A673 (cell line): ENCODE measurements around the gene AGAP1. TPM values are rescaled to one million over a fixed set of nuclear protein-coding genes. Genes with fewer than 3 reads are reported as not detected.
A peak's percentile ranks its signal among the peaks of the same experiment; 100 is the strongest.
"Not testable (repeated sequence)": the region's sequence is repeated elsewhere in the genome, so short reads cannot be mapped to it uniquely, and the experiment has no call there.

Experiments used
- BruUV-seq: library from RNA; stranded (reverse); fragments of 400-500 nt; replicated peaks from 2 replicates; lab custom pipeline; 2021; lab: Mats Ljungman, UMichigan
- CTCF ChIA-PET: fragments of 300-600 bp; sonication (Branson Sonifier 250); formaldehyde crosslinking; loops from one replicate; lab custom pipeline; 2022; ENCODE audit warnings: antibody characterized with exemption; lab: Charles Lee
- POLR2A ChIA-PET: fragments of 300-600 bp; sonication (Branson Sonifier 250); formaldehyde crosslinking; loops from one replicate; lab custom pipeline; 2022; ENCODE audit warnings: antibody characterized with exemption; ENCODE audit not compliant: low non-redundant PET; lab: Charles Lee
- DNase-seq: peaks from one replicate; pipeline ENCODE4 v3.0.0-alpha.2; 2015; ENCODE audit warnings: low spot score
- H3K27ac ChIP-seq: fragments of 200-600 bp; sonication (generic); 2 replicates; pipeline ENCODE4 v1.5.1; 2016; ENCODE audit warnings: mixed run types, low read depth, mild to moderate bottlenecking, mixed read lengths, antibody characterized with exemption, low read length; ENCODE audit not compliant: poor library complexity, severe bottlenecking
- H3K27me3 ChIP-seq: fragments of 200-600 bp; sonication (generic); replicated peaks from 2 replicates; pipeline ENCODE4 v1.6.1; 2017; ENCODE audit warnings: mixed run types, low read depth, mild to moderate bottlenecking, mixed read lengths, antibody characterized with exemption, low read length; ENCODE audit not compliant: insufficient read depth, poor library complexity
- H3K36me3 ChIP-seq: fragments of 200-600 bp; sonication (generic); 2 replicates; pipeline ENCODE4 v1.6.1; 2016; ENCODE audit warnings: mixed run types, mild to moderate bottlenecking, mixed read lengths, antibody characterized with exemption, low read length; ENCODE audit not compliant: insufficient read depth, poor library complexity, severe bottlenecking
- H3K4me1 ChIP-seq: fragments of 200-600 bp; sonication (generic); 2 replicates; pipeline ENCODE4 v1.6.1; 2017; ENCODE audit warnings: mixed run types, mild to moderate bottlenecking, mixed read lengths, antibody characterized with exemption, low read length; ENCODE audit not compliant: insufficient read depth, poor library complexity, severe bottlenecking
- H3K4me3 ChIP-seq: fragments of 200-600 bp; sonication (generic); 2 replicates; pipeline ENCODE4 v1.5.1; 2016; ENCODE audit warnings: low read depth, mixed run types, mild to moderate bottlenecking, mixed read lengths, low read length; ENCODE audit not compliant: poor library complexity, severe bottlenecking
- H3K9me3 ChIP-seq: fragments of 200-600 bp; sonication (generic); 2 replicates; pipeline ENCODE4 v1.6.1; 2016; ENCODE audit warnings: mixed run types, low read depth, mild to moderate bottlenecking, mixed read lengths, antibody characterized with exemption, low read length; ENCODE audit not compliant: poor library complexity, severe bottlenecking
- EZH2 ChIP-seq: fragments of 200-600 bp; sonication (generic); IDR thresholded peaks from 2 replicates; pipeline ENCODE4 v1.6.1; 2017; ENCODE audit warnings: borderline replicate concordance, low read depth, mild to moderate bottlenecking, mixed read lengths, antibody characterized with exemption, low read length; ENCODE audit not compliant: poor library complexity, severe bottlenecking
- intact Hi-C: fragments of 100-400 bp; cut with micrococcal nuclease; formaldehyde crosslinking; loops from one replicate; pipeline ENCODE4 v1.10.0; 2022; ENCODE audit not compliant: unreplicated experiment
- total RNA-seq: library from RNA; stranded (reverse); gene quantifications from 2 replicates; pipeline ENCODE4 v1.2.3, GENCODE V29; 2021
- TF ChIP-seq, protein P1 (sequence below): fragments of 300-800, 200-600 bp; sonication (generic); conservative IDR thresholded peaks from 2 replicates; pipeline ENCODE4 v1.5.1; 2017; ENCODE audit warnings: low read depth, mild to moderate bottlenecking, antibody characterized with exemption, low read length, moderate library complexity, mixed read lengths

Gene AGAP1
- total RNA-seq, 1 experiment from 2014 or later: 25.3 TPM

DNA sequence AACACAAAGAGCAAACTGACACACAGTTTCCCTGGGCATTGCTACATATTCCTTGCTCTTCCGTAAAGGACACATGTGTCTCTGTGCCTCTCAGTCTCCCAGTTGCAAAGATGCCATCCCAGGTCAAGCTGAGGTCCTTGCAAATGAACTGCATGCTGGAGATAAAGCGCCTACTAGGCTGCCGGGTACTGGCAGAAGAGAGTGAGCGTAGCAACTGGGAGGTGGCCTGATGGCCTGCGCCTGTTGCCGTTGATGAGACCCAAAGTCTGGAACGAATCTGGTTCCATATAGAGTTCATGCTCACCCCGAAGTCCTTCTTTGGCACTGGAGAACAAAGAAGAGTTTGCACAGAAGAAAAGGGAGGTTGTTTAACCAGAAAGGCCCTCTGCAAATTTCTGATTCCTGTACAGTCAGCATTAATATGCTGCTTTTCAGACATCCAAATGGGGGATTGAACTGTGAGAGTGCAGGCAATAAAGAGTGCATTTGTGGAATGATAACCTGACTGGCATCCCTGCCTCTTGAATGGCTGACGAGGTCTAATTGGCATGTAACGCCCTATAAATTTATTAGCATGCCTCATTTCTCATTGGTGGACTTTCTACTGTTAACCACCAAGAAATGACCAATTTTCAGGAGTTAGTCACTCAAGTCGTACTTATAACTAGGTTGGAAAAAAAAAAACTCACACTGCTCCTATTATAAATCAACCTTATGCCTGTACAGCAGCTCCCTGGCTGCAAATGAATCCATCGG, 595.6 kb downstream of the AGAP1 start:
- peaks cover 47% of the 10 kb centered on the region for H3K4me1 ChIP-seq
- ChIA-PET CTCF (no interaction called here), POLR2A (no interaction called here)
- peak; percentile 22 for DNase-seq
- intact Hi-C loops: loop anchor here (5.0 kb wide), 2 partner anchors 63 to 88 kb away; no protein-coding TSS in a partner anchor
- H3K4me3 ChIP-seq: no peak overlapping the region
- no peak overlapping the region for H3K27ac ChIP-seq
- TF ChIP-seq, protein P1, sequence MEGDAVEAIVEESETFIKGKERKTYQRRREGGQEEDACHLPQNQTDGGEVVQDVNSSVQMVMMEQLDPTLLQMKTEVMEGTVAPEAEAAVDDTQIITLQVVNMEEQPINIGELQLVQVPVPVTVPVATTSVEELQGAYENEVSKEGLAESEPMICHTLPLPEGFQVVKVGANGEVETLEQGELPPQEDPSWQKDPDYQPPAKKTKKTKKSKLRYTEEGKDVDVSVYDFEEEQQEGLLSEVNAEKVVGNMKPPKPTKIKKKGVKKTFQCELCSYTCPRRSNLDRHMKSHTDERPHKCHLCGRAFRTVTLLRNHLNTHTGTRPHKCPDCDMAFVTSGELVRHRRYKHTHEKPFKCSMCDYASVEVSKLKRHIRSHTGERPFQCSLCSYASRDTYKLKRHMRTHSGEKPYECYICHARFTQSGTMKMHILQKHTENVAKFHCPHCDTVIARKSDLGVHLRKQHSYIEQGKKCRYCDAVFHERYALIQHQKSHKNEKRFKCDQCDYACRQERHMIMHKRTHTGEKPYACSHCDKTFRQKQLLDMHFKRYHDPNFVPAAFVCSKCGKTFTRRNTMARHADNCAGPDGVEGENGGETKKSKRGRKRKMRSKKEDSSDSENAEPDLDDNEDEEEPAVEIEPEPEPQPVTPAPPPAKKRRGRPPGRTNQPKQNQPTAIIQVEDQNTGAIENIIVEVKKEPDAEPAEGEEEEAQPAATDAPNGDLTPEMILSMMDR: no peak
- TF ChIP-seq EZH2: no peak
- no peaks in the 10 kb centered on the region for H3K36me3 ChIP-seq
- no peaks in the 10 kb centered on the region for H3K27me3 ChIP-seq
- no peaks in the 10 kb centered on the region for H3K9me3 ChIP-seq
- BruUV-seq: no TSS peak

DNA sequence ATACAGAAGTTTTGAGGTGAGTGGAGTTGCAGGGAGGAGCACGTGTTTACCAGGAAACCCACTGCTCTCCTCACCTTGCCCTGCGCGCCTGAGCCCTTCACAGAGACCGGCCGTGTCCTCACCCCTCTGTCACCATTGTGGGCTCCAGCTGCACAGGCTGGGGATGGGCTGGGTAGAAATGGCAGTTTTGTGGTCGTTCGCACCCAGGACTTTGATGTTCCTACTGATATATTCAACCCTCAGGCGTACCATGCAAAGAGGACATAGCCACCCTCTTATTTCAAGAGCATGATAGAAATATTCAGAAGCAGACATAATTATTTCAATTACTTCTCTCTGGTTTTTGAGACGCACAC, 596.2 kb downstream of the AGAP1 start:
- H3K4me1 ChIP-seq: peaks cover 47% of the 10 kb centered on the region
- no peak for DNase-seq
- BruUV-seq: no TSS peak
- no peaks in the 10 kb centered on the region for H3K27me3 ChIP-seq
- H3K9me3 ChIP-seq: no peaks in the 10 kb centered on the region
- TF ChIP-seq EZH2: no peak
- TF ChIP-seq, protein P1: no peak
- H3K27ac ChIP-seq: no peak overlapping the region
- intact Hi-C loops: no loop called here
- H3K36me3 ChIP-seq: no peaks in the 10 kb centered on the region
- no peak overlapping the region for H3K4me3 ChIP-seq
- ChIA-PET CTCF (interaction anchor here (1.0 kb wide), 1 partner anchor 88 kb away, joined by 3 read pairs; no protein-coding TSS in a partner anchor), POLR2A (no interaction called here)

DNA sequence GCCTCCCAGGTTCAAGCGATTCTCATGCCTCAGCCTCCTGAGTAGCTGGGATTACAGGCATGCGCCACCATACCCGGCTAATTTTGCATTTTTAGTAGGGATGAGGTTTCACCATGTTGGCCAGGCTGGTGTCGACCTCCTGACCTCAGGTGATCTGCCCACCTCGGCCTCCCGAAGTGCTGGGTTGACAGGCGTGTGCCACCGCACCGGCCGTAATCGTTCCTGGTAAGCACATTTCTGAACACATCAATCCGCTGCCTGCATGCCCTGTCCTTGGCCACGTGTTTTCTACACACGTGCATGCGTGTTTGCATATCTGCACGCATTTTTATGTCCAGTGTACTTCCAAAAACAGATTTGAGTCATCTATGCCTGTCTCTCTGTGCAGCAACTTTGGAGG, 597.0 kb downstream of the AGAP1 start:
- H3K36me3 ChIP-seq, BruUV-seq, intact Hi-C loops, H3K27me3 ChIP-seq, H3K27ac ChIP-seq, DNase-seq, POLR2A ChIA-PET, H3K4me3 ChIP-seq, H3K9me3 ChIP-seq: not testable (repeated sequence)
- CTCF ChIA-PET: interaction anchor here (1.0 kb wide), 1 partner anchor 87 kb away, joined by 3 read pairs; no protein-coding TSS in a partner anchor
- H3K4me1 ChIP-seq: peaks cover 39% of the 10 kb centered on the region

DNA sequence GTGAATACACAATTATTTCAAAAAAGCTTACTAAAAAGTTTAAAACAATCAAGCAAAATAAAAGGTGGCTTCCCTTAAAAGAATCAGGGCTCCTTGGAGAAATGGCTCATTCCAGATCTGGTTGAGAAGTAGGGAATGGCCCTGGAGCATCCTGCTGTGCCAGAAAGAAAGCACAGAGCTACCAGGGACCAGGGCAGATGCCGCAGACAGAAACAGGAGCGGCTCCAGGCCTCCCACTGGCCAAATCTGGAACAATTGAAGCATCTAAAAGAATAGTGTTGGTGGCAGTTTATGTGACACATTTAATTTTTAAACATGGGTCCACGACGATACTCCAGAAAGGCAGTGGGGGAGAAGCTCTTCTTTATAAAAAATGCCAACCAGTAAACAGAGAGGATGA, 598.9 kb downstream of the AGAP1 start:
- ChIA-PET CTCF (interaction anchor here (0.5 kb wide), 1 partner anchor 9 kb away, joined by 12 read pairs; no protein-coding TSS in a partner anchor), POLR2A (no interaction called here)
- intact Hi-C loops: no loop called here
- TF ChIP-seq EZH2: no peak
- TF ChIP-seq, protein P1: no peak
- DNase-seq: no peak
- Histone ChIP-seq H3K36me3 (no peaks in the 10 kb centered on the region), H3K9me3 (no peaks in the 10 kb centered on the region), H3K27me3 (no peaks in the 10 kb centered on the region), H3K27ac (no peak overlapping the region), H3K4me3 (no peak overlapping the region), H3K4me1 (peaks cover 21% of the 10 kb centered on the region)
- BruUV-seq: no TSS peak
